Upper lobe of right lung (tissue), 1 donor: ENCODE data around the gene SKOR1. TPM values are rescaled to one million over a fixed set of nuclear protein-coding genes. Genes with fewer than 3 reads are reported as not detected.

Experiments
- ATAC-seq: fragments of 200-7000 bp; cut with Tn5 transposase; one replicate; pipeline ENCODE4 v1.9.1; 2020; ENCODE audit warnings: mild to moderate bottlenecking, moderate library complexity
- DNase-seq: peaks from one replicate; pipeline ENCODE4 v3.0.0-alpha.2; 2020
- H3K27ac ChIP-seq: fragments of 200-600 bp; one replicate; pipeline ENCODE4 v1.8.0; 2022
- H3K27me3 ChIP-seq: fragments of 200-600 bp; one replicate; pipeline ENCODE4 v1.8.0; 2022; ENCODE audit warnings: mild to moderate bottlenecking
- H3K36me3 ChIP-seq: fragments of 200-600 bp; one replicate; pipeline ENCODE4 v1.8.0; 2022
- H3K4me1 ChIP-seq: fragments of 200-600 bp; one replicate; pipeline ENCODE4 v1.8.0; 2022
- H3K4me3 ChIP-seq: fragments of 200-600 bp; one replicate; pipeline ENCODE4 v1.8.0; 2022; ENCODE audit warnings: mild to moderate bottlenecking
- H3K9me3 ChIP-seq: fragments of 200-600 bp; one replicate; pipeline ENCODE4 v1.8.0; 2022
- CTCF ChIP-seq: fragments of 200-600 bp; IDR thresholded peaks from one replicate; pipeline ENCODE4 v1.8.0; 2022; ENCODE audit warnings: antibody characterized with exemption
- intact Hi-C: fragments of 100-400 bp; cut with DNase I; formaldehyde crosslinking; loops from one replicate; pipeline ENCODE4 v1.11.0; 2022
- total RNA-seq: library from RNA; stranded (reverse); fragmentation: NEBNext Ultra II Directional; extraction: Animal tissue kit (Norgen Biotek cat#: 25700); gene quantifications from one replicate; pipeline ENCODE4 v1.2.1, GENCODE V29; 2021
- donor health status: DM: no; HTN: yes; CAD: no; lungs with severe emphysema.

Gene SKOR1
- total RNA-seq, 1 donor from 2014 or later, result 0.52 TPM

- no peaks in the 10 kb centered on the region for H3K27me3 ChIP-seq
- no peak overlapping the region for H3K4me3 ChIP-seq
- intact Hi-C loops, result no loop called here
- peak; percentile 36 for ATAC-seq
- H3K4me1 ChIP-seq, result no peaks in the 10 kb centered on the region
- no peaks in the 10 kb centered on the region for H3K36me3 ChIP-seq
- no peak overlapping the region for H3K27ac ChIP-seq
- no peak for DNase-seq
- no peaks in the 10 kb centered on the region for H3K9me3 ChIP-seq
- TF ChIP-seq CTCF, result no peak
Measured at GRCh38 chr15:67783303-67783702, 42.0 kb upstream of the SKOR1 start.

- ATAC-seq, result no peak
- H3K36me3 ChIP-seq, result no peaks in the 10 kb centered on the region
- no peak overlapping the region for H3K27ac ChIP-seq
- no peaks in the 10 kb centered on the region for H3K9me3 ChIP-seq
- no peak for TF ChIP-seq CTCF
- no peak for DNase-seq
- H3K27me3 ChIP-seq, result no peaks in the 10 kb centered on the region
- no peaks in the 10 kb centered on the region for H3K4me1 ChIP-seq
- intact Hi-C loops, result no loop called here
- no peak overlapping the region for H3K4me3 ChIP-seq
Measured at GRCh38 chr15:67784090-67784781, 41.1 kb upstream of the SKOR1 start.

GRCh38 chr15:67784856-67785430 is 40.4 kb upstream of the SKOR1 start:
- TF ChIP-seq CTCF, result no peak
- Histone ChIP-seq H3K4me1 (no peaks in the 10 kb centered on the region), H3K27ac (no peak overlapping the region), H3K9me3 (no peaks in the 10 kb centered on the region), H3K36me3 (no peaks in the 10 kb centered on the region), H3K27me3 (no peaks in the 10 kb centered on the region), H3K4me3 (no peak overlapping the region)
- ATAC-seq (no peak), DNase-seq (no peak)
- intact Hi-C loops, result no loop called here

GRCh38 chr15:67785431-67785830 is 39.9 kb upstream of the SKOR1 start:
- H3K9me3 ChIP-seq, result no peaks in the 10 kb centered on the region
- no peak for TF ChIP-seq CTCF
- no peak for ATAC-seq
- H3K27me3 ChIP-seq, result no peaks in the 10 kb centered on the region
- no peak overlapping the region for H3K4me3 ChIP-seq
- intact Hi-C loops, result no loop called here
- DNase-seq, result no peak
- H3K36me3 ChIP-seq, result no peaks in the 10 kb centered on the region
- H3K27ac ChIP-seq, result no peak overlapping the region
- no peaks in the 10 kb centered on the region for H3K4me1 ChIP-seq

- Histone ChIP-seq H3K27me3 (no peaks in the 10 kb centered on the region), H3K36me3 (no peaks in the 10 kb centered on the region), H3K4me1 (no peaks in the 10 kb centered on the region), H3K27ac (no peak overlapping the region), H3K4me3 (no peak overlapping the region), H3K9me3 (no peaks in the 10 kb centered on the region)
- intact Hi-C loops, result no loop called here
- DNase-seq (no peak), ATAC-seq (no peak)
- TF ChIP-seq CTCF, result no peak
Measured at GRCh38 chr15:67786646-67787045, 38.7 kb upstream of the SKOR1 start.
